Fibroblast of skin of right biceps (primary cell): Measurements from ENCODE around the gene GAK.
"Not testable (repeated sequence)": the region's sequence is repeated elsewhere in the genome, so short reads cannot be mapped to it uniquely, and the experiment has no call there.

Experiments
- DNase-seq: peaks from one replicate; pipeline ENCODE4 v3.0.0-alpha.2; 2013

Gene GAK

GRCh38 chr4:925771-926500 lies 6.2 kb downstream of the GAK start:
- DNase-seq, result no peak

- no peak for DNase-seq
Measured at GRCh38 chr4:925171-925570, 6.9 kb downstream of the GAK start.

DNA sequence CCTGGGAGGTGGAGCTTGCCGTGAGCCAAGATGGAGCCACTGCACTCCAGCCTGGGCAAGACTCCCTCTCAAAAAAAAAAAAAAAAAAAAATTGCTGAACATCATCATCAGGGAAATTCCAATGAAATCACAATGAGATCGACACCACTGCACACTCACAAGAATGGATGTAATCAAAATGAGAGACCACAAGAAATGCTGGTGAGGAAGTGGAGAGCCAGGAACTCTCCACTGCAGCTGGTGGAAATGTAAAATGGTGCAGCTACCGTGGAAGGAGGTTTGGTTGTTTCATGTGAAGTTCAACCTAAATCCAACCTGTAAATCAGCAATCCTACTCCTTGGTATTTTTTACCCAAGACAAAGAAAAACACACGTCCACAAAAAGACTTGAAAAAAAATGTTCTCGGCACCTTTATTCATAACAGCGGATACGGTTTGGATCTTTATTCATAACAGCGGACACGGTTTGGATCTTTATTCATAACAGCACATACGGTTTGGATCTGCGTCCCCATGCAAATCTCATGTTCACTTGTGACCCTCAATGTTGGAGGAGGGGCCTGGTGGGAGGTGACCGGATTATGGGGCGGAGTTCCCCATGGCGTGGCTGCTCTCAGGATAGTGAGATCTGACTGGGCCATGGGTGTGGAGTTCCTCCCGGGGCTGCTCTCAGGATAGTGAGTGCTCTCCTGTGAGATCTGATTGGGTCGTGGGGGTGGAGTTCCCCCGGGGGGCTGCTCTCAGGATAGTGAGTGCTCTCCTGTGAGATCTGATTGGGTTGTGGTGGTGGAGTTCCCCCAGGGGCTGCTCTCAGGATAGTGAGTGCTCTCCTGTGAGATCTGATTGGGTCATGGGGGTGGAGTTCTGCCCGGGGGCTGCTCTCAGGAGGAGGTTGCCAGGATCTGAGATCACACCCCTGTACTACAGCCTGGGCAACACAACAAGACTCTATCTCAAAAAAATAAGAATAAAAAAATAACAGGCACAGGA lies 7.7 kb downstream of the GAK start:
- peak; percentile 38 for DNase-seq

DNA sequence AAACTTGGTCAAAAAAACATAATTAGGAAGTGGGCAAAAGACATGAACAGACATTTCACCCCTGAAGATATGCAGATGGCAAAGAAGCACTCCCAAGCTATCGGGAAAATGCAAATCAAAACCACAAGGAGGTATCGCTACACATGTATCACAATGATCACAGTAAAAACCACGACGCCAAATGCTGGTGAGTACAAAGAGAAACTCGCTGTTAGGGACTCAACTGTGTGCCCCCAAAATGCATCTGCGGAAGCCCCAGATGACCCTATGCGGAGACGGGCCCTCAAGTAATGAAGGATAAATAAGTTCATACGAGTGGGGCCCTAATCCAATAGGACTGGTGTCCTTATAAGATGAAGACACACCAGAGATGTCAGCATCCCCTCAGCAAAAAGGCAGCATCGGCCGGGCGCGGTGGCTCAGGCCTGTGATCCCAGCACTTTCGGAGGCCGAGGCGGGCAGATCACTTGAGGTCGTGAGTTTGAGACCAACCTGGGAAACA lies 10.2 kb downstream of the GAK start:
- no peak for DNase-seq

DNA sequence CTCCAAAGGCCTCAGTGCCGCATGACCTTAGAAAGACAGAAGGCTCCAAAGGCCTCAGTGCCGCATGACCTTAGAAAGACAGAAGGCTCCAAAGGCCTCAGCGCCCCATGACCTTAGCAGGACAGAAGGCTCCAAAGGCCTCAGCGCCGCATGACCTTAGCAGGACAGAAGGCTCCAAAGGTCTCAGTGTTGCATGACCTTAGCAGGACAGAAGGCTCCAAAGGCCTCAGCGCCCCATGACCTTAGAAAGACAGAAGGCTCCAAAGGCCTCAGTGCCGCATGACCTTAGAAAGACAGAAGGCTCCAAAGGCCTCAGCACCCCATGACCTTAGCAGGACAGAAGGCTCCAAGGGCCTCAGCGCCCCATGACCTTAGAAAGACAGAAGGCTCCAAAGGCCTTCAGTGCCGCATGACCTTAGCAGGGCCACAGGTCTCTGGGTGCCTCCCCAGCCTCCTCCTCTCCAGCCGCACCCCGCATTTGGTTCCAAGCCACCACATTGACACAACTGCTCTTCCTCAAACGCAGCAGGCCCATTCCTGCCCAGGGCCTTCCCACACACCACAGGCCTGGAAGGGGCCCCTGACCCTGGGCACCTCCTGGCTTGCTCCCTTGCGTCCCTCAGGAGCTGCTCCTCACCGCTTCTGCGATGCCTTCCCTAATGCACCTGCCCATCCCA lies 13.0 kb downstream of the GAK start:
- DNase-seq, result not testable (repeated sequence)

- not testable (repeated sequence) for DNase-seq
Measured at GRCh38 chr4:918591-918990, 13.5 kb downstream of the GAK start.

DNA sequence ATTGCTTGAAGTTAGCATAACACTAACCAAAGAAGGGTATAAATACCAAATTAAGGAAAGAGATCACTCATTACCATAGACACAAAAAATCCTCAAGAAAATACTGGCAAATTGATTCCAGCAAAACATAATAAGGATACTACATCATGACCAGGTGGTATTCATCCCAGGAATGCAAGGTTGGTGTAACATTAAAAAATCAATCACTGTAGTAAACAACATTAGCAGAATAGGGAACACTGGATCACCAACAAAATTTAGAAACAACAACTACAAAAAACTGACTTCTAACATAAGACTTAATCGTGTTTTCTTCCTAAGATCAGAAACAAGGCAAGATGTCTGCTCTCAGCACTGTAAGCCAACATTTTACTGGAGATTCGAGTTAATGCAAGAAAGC lies 14.1 kb downstream of the GAK start:
- DNase-seq, result no peak

DNA sequence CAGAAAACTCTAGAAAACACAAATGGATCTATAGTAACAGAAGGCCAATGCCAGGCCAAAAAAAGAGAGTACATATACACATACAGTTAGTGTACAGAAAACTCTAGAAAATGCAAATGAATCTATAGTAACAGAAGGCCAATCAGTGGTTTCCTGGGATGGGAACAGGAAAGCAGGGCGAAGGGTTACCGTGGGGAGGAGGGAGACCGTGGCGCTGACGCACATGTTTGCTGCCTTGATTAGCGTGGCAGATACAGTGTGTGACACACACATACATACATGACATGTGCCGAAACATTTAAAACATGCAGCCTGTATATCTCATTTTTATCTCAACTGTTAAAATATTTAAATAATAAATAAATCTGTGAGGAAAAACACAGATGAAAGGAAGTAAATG lies 14.7 kb downstream of the GAK start:
- no peak for DNase-seq

GRCh38 chr4:915595-915994 lies 16.5 kb downstream of the GAK start:
- no peak for DNase-seq

- DNase-seq, result no peak
Measured at GRCh38 chr4:915041-915474, 17.1 kb downstream of the GAK start.

DNA sequence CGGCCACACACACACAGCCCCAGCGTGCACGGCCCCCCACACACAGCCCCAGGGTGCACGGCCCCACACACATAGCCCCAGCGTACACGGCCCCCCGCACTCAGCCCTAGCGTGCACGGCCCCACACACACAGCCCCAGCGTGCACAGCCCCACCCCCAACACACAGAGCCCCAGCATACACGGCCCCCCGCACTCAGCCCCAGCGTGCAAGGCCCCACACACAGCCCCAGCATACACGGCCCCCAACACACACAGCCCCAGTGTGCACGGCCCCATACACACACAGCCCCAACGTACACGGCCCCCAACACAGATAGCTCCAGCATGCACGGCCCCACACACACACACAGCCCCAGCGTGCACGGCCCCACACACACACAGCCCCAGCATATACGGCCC lies 17.6 kb downstream of the GAK start:
- no peak for DNase-seq

- no peak for DNase-seq
Measured at GRCh38 chr4:913280-913618, 18.9 kb downstream of the GAK start.

GRCh38 chr4:912548-913279 lies 19.4 kb downstream of the GAK start:
- DNase-seq, result no peak

GRCh38 chr4:911871-912490 lies 20.1 kb downstream of the GAK start:
- DNase-seq, result no peak

GRCh38 chr4:911221-911751 lies 20.8 kb downstream of the GAK start:
- no peak for DNase-seq

DNA sequence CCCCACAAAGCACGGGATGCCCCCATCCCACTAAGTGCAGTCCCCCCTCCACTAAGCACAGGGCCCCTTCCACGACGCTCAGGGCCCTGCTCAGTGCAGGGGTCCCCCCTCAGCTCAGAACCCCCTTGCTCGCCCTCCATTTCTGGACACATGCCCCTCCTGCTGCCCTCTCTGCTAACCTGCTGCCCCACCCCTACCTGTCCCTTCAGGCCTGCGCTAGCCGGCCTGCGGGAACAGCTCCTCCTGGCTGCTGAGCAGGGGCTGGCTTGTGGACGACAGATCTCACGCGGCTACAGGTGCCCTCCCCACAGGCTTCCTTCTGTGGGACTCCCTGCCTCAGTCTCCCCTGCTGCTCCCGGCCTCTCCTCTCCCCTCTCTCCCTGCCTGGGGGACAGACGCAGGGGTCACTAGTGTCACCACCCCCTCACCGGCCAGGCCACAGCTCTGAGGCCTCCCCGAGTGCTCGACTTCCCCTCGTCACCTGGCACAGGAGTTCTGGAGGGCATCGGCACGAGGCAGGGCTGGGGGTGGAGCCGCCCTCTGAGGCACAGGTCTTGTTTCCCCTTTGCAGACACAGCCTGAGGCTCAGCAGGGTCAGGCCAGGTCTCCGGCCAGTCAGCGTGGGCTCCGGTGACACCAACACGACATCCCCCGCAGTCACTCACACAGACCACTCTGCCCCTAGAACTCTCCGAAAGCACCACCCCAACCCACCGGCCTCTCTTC lies 21.6 kb downstream of the GAK start:
- no peak for DNase-seq

- no peak for DNase-seq
Measured at GRCh38 chr4:909821-910220, 22.3 kb downstream of the GAK start.

- no peak for DNase-seq
Measured at GRCh38 chr4:909131-909571, 23.0 kb downstream of the GAK start.

- peak; percentile 91 for DNase-seq
Measured at GRCh38 chr4:907691-908425, 24.3 kb downstream of the GAK start.

- DNase-seq, result no peak
Measured at GRCh38 chr4:907103-907400, 25.1 kb downstream of the GAK start.
